HUDEP-2 (cell line): ENCODE measurements around the gene TAF8.
A peak's percentile ranks its signal among the peaks of the same experiment; 100 is the strongest.
"Not testable (repeated sequence)": the region's sequence is repeated elsewhere in the genome, so short reads cannot be mapped to it uniquely, and the experiment has no call there.

Experiments used
- DNase-seq, 76 experiments: peaks; one replicate each; lab custom pipeline; 2025; ENCODE audit not compliant: unreplicated experiment in 76 of 76; lab: John Stamatoyannopoulos, UW

The TAF8 gene, protein sequence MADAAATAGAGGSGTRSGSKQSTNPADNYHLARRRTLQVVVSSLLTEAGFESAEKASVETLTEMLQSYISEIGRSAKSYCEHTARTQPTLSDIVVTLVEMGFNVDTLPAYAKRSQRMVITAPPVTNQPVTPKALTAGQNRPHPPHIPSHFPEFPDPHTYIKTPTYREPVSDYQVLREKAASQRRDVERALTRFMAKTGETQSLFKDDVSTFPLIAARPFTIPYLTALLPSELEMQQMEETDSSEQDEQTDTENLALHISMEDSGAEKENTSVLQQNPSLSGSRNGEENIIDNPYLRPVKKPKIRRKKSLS

DNA sequence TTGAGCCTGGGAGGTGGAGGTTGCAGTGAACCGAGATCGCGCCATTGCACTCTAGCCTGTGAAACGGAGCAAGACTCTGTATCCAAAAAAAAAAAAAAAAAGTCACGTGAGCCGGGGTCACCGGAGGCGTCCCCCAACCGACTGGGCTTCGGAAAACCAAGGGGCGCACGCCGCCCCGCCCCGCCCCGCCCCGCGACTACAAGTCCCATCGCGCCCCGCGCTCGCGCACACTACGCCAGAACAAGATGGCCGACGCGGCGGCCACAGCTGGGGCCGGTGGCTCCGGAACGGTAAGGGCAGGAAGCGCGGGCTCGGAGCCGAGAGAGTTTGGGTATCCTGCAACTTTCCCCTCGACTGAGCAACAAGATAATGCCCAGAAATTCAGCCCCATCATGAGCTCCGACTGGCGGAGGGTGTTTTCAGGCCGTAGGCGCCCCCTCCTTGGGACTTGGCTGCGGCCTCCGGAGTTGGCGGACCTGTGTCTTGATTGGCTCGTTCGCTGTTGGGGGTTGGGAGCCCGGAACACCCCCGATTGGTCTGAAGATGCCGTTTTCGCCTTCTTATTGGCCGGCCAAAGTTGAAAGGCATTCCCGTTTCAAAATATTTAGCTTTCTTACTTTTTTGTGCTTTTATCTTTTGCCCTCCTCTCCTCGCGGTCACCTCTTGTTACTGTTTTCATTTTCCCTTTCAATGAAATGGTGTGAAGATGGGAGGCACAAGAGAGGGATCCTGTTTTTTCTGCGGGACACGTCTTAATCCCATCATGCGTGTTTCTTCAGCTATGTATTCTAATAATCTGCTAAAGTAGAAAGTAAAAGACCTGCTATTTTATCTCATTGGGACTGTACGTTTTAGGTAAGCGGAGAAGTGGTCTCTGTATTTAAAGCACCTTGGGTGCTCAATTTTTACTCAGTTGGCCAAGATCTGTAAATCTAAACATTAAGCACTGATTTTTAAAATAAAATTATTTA lies at the start of gene TAF8:
TSS of gene TAF8 (plus strand) at position 228 of the 971 bp plus-strand sequence. CDS start at position 246, 18 bp downstream.
- DNase-seq: peak in 75 of 76 experiments; percentile 75 to 99 (median 92)

DNA sequence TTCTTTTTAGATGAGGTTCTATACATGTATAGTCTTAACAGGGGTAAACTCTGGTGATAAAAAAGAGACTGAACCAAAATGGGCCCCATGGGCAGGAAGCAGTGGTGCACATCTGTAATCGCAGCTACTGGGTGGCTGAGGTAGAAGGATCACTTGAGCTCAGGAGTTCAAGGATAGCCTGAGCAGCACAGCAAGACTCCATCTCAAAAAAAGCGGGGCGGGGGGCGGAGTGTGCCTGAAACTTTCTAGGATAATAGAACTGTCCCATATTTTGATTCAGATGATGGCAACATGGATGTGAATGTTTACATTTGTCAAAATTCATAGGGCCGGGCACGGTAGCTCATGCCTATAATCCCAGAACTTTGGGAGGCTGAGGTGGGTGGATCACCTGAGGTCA lies 48.8 kb upstream of the TAF8 start:
- DNase-seq: no peak

DNA sequence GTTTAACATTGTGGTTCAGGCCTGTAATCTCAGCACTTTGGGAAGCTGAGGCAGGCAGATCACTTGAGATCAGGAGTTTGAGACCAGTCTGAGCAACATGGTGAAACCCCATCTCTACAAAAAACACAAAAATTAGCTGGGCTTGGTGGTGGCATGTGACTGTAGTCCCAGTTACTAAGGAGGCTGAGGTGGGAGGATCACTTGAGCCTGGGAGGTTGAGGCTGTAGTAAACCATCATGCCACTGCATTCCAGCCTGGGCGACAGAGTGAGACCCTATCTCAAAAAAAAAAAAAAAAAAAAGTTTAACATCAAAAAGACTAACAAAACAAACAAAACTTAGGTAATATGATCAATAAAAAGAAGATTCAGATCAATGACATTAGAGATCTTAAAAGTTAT lies 46.7 kb upstream of the TAF8 start:
- DNase-seq: not testable (repeated sequence)

DNA sequence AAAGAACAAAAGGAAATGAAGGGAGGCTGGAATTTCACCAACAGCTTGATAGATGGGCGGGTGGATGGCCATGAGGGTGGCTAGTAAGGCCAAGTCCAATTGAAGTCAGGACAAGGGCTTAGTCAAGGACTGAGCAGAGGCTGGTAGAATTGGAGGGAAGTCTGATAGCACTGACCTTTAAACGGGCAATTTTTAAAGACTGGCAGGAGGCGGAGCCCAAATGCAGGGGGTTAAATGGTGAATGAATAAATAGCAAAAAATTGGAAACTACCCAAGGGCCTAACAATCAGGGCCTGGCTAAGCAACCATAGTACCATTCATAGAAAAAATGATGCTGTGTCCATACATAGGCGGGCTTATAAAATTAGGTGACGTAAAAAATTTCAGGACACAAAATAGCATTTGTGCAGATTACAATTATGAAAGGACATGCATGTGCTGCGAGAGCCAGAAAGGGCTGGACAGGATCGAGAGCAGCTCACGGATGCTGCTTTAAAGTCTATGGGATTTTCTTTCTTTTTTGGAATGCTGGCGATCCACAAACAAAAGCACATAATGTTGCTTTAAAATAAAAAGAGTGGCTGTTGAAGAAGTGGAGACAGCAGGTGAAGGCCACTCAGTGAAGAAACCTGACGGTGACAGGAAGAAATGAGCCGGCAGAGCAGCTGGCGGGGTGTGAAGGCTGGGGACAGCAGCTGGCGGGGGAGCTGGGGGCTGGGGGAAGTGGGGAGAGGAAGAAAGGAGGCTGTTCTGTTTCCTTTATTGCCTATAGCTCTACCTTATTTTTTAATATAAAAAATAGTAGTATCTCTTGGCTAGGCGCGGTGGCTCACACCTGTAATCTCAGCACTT lies 42.8 kb upstream of the TAF8 start:
- DNase-seq: no peak

DNA sequence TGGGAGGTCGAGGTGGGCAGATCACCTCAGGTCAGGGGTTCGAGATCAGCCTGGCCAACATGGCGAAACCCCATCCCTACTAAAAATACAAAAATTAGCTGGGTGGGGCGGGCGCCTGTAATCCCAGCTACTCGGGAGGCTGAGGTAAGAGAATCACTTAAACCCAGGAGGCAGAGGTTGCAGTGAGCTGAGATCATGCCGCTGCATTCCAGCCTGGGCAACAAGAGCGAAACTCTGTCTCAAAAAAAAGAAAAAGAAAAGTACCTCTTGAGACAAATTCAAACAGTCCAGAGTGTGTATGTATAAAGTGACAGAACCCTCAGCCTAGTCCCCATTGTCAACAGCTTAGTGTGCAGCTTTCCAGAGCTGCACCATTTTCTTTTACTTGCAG lies 42.2 kb upstream of the TAF8 start:
- not testable (repeated sequence) for DNase-seq

DNA sequence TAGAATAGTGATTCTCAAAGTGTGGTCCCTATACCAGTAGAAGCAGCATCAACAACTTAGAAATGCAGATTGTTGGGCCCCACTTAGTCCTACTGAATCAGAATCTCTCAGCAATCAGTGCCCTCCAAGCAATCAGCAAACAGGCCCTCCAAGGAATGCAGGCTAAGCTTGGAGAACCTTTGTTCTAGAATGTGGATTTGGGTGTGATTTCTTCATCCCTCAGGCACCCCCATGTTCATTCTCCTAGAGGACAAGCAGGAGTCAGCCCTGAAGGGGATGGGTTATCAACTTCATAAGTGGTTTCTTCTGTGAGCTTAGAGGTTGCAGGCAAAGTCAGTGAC lies 40.5 kb upstream of the TAF8 start:
- no peak for DNase-seq

DNA sequence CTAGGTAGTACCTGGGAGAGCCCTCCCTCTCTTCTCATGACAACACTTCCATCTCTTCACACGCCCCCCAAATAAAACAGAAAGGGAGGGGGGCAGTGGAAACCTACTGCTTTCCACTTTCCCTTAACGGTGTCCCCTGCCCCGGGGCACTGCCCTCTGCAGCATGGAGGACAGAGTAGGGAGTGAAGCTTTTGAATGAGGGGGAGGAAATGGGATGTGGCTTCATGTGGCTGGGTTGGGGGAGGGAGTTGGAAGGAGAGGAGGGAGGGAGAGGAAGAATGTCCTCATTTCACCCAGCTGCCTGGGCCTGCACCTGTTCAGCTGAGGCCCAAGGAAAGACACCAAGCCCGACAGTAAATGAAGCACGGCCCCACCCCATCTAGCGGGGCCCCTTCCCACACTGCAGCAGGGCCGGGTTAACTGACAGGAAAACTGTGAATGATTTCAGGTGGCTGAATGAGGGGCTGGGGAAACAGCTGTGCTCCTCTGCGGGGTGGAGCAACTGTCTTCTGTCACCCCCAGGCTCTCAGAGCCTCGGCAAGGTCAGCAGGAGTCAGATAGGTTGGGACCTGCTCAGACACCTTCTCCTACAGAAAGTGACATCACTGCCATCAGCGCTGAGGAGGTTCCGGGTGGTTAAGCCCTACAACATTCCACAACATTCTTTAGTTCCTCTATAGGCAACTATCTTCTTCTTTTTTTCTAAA lies 40.0 kb upstream of the TAF8 start:
- DNase-seq: peak in 36 of 76 experiments; percentile 15 to 62 (median 33)

DNA sequence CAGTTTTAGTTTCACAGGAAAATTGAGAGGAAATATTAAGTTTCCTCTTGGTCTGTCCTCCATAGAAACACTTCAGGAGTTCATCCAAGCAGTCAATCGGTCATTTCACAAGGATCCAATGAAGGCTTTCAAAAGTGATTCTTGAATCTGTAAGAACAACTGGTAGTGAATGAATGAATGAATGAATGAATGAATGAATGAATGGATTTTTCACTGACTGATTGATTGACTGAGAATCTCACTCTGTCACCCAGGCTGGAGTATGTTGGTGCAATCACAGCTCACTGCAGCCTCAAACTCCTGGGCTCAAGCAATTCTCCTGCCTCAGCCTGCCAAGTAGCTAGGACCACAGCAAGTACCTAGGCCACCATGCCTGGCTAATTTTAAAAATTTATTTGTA lies 39.4 kb upstream of the TAF8 start:
- no peak for DNase-seq

DNA sequence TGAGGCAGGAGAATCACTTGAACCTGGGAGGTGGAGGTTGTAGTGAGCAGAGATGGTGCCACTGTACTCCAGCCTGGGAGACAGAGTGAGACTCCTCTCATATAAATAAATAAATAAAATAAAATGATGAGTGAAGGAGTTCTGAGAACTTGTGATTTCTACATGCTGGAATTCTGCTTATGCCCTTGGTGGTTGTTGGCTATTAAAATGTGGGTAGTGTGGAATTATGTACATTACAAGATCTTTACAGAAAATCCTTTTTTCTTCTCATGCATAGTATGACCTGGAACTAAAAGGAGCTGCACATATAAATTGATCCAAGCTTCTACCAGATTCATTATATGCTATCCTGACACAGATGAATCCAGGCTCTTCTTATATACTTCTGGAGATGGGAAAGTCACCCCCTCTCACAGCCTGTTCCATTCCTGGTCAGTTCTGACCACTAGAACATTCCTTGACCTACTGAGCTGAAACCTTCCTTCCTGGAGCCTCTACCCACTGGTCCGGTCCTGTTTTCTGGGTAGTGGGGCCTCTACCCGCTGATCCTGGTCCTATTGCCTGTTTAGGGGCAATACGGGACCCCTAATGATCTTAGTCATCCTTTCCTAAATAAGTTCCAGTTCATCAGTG lies 37.7 kb upstream of the TAF8 start:
- no peak for DNase-seq

DNA sequence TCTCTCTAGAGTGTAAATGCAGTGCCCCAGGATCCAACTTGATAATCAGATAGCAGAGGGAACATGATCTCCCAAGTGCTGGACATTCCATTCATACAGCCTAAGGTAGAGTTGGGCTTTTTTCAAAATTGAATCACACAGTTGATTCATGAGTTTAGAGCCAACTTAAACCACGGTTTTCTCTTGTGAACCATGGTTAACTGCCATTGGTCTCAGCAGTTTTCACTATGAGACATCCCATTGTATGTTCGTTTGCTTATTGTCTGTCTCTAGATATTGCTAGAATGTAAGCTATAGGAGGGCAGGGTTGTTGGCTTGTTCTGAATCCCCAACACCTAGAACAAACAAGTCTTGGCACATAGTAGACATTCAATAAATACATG lies 37.2 kb upstream of the TAF8 start:
- no peak for DNase-seq

DNA sequence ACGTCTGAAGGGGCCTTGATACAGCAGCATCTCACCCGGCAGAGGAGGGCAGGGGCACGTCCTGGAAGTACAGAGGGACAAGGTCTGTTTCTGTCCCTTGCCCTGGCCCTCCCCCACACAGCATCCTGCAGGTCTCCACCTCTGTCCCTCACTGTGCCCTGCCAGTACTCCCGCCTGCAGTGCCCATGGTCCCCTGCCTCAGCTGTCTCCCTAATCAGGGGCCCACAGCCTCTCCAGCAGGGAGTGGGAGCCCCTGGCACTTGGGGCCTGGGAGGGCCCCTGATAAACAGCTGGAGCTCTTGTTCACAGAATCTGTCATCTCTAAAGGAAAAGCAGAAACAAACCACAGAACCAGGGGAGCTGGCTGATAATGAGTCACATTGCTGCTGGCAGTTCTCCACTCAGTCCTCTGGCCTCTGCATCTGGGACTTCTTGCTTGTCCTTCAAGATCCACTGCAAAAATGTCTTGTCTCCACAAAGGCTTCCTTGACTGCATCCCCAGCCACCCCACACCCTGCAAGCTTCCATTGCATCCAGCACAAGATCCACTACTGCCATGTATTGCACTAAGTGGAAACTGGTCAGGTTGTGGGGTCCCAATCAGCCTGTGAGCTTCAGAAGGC lies 33.2 kb upstream of the TAF8 start:
- DNase-seq: peak in 75 of 76 experiments; percentile 92 to 100 (median 99)

DNA sequence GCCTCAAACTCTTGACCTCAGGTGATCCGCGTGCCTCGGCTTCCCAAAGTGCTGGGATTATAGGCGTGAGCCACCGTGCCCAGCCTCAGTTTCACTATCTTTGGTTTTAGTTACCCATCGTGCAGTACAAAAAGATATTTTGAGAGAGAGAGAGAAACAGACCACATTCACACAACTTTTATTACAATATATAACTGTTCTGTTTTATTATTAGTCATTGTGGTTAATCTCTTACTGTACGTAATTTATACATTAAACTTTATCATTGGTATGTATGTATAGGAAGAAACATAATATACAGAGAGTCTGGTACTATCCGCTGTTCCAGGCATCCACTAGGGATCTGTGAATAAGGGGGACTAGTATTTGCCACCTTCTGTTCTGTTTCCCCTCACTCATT lies 29.4 kb upstream of the TAF8 start:
- DNase-seq: no peak

DNA sequence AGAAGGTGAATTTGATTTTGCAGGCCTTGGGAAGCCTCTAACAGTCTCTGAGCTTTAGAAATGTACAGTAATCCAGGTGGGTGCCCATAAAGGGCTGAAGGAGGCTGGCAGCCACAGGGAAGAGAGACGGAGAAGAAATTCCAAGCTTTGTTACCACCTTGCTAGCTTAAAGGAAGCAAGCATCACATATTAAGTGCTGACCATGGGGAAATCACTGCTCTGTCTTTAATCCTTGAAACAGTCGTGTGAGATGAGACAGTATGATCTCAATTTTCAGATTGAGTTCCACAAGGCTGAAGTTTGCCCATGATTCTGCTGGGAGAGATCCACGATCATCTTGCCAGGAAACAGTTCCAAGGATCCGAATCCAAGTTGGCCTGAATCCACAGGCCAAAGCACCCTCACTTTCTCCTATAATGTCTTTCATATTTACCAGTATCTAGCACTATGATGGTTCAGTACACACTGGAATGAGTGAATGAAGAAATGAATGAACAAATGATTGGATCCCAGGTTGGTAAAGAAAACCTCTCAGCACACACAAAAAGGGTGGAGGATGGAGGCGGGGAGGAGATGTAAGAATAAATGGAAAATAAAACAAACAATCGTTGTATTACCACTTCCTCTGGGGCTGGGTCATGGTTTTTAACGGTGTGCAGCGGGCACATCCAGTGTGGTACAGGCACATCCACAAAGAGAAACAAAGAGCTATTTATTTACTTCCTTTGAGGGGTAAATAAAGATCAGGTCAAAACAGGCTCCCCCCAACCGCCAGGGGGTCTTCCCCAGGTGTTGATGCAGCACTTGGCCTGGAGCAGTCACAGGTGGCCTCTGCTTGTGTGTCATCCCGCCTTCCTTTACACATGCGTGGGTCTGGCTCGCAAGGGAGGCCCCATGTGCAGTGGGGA lies 28.2 kb upstream of the TAF8 start:
- no peak for DNase-seq

DNA sequence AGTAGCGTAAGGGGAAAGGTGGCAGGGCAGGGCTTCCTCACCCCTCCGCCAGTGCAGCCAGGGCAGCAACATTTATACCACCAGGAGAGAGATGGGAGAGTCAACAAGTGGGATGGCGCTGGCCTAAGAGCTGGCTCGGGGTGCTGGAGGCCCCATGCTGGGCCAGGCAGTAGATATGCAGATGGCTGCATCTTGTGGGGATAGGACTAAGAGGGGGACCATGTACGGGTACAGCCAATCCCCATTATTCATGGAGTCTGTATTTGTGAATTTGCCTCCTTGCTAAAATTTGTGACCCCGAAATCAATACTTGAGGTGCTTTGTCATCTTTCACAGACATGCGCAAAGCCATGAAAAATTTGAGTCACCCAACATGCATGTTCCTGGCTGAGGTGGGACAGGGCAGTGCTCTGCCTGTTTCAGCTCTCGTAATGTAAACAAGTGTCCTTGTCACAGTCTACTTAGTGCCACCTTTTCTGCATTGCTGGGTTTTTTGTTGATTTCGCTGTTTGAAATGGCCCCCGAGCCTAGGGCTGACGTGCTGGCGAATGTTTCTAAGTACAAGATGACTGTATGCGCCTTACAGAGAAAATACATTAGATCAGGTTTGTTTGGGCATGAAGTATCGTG lies 27.5 kb upstream of the TAF8 start:
- DNase-seq: no peak

DNA sequence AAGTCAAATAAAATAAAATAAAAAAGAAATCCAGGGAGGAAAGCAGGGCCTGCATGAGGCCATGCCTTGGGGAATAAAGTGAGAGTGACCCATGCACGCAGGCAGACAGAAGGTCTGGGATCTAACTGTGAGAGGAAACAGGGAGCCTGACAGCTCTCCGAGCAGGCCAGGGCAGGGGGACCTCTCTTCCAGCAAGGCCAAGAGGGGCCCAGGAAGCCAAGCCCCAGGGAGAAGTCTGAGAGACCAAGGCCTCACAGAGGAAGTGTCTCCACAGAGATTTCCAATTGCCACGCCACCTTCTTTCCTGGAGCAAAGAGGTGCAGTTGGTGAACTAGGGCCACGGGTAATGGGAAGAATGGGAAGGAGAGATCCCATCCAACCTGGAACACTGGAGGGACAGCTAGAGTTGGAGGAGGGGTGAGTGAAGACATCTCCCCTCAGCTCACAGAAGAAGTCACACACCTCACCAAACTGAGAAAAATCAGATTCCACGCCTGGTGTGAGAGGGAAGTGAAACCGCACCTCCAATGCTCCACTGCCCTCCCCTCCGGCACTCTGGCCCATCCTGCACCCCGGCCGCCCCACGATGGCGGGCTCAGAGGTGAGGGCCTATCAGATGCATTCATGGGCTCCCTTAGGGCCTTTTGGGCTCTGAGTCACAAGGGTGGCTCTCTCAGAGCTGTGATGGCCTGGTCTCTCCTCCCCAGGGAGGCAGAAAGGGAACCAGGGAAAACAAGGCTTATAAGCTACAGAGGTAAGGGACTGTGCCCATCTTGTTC lies 25.1 kb upstream of the TAF8 start:
- DNase-seq: no peak

DNA sequence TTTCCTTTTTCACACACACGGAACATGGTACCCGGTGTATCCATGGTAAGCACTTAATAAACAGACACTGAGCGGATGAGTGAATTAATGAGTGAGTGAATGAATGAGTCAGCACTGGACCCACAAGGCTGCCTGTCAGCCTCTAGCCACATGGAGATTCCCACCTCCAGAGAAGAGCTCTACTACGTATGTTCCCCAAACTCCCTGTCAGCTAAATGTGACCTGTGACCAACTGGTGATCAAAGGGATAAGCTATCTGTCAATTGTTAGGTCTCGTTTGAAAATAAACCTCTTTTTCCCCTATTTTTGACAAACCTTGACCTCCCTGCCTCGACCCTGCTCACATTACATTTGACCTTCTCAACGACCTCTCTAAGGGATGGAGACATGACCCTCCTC lies 24.5 kb upstream of the TAF8 start:
- DNase-seq: no peak

DNA sequence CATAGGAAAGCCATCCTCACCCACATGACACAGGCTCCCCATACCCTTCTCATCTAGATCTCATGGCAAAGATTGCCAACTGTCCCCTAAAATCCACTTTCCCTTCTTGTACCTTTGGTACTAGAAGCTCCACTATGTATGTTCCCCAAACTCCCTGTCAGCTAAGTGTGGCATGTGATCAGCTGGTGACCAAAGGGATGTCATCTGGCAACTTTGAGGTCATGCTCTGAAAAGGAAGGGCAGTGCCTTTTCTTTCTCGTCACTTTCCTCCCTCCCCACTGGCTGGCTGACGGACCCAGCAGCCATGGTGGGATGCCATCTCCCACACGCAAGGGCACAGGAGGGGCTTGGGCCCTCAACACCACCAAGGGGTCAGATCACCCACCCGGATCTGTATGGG lies 23.8 kb upstream of the TAF8 start:
- peak in 1 of 76 experiments; percentile 25 for DNase-seq
